ENCODE results near the gene CGB7. TPM values are rescaled to one million over a fixed set of nuclear protein-coding genes. Genes with fewer than 3 reads are reported as not detected.
"Not testable (repeated sequence)": the region's sequence is repeated elsewhere in the genome, so short reads cannot be mapped to it uniquely, and the experiment has no call there.

Gene CGB7
- total and polyA plus RNA-seq, 2 donors (not counting 3 experiments of a cell fraction or from before 2014, with no cell fraction given), result 0.41 to 0.42 TPM

DNA sequence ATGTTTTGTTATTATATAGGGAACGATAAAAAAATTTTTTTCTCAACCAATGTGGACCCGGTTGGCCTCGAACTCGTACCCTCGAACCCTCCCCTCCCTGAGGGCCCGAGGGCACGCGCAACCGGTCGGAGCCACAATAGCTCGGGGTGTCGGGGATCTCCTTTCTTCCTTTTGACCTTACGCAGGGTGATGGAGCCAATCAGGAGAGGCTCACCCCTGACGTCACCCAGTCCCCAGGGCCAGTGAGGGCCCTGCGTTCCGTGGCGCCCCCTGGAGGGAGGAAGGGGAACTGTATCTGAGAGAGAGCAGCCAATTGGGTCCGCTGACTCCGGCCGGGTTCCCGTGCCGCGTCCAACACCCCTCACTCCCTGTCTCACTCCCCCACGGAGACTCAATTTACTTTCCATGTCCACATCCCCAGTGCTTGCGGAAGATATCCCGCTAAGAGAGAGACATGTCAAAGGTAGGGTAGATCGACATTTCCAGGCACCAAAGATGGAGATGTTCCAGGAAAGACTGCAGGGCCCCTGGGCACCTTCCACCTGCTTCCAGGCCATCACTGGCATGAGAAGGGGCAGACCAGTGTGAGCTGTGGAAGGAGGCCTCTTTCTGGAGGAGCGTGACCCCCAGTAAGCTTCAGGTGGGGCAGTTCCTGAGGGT lies 25.8 kb downstream of the CGB7 start, which contains the start of gene CGB2:
TSS of gene CGB2 (plus strand) at position 249 of the 660 bp plus-strand sequence. CDS start at position 455, 206 bp downstream.
- H3K27me3 ChIP-seq (ENCODE audit: control insufficient read depth in 2 of 2, insufficient read depth in 2 of 2, low read length in 2 of 2); H3K4me3 ChIP-seq (replicated peaks in 1 of 3; ENCODE audit: insufficient read depth in 1 of 3, low read depth in 1 of 3, low read length in 3 of 3); intact Hi-C loops (cut with micrococcal nuclease); H3K9ac ChIP-seq (replicated peaks; ENCODE audit: extremely low read depth, insufficient read depth, low read length); H3K9me1 ChIP-seq (replicated peaks; ENCODE audit: control insufficient read depth, extremely low read depth, insufficient read depth, low read length); BruUV-seq (replicated peaks); POLR2A ChIA-PET; H3K27ac ChIP-seq (ENCODE audit: insufficient read depth, low read depth, low read length); FAIRE-seq; DNase-seq (ENCODE audit: low read depth, low spot score); dilution Hi-C loops (cut with MboI; ENCODE audit: extremely low pct_ligation_motif_present, low sequenced_read_pairs); H3K4me2 ChIP-seq (ENCODE audit: insufficient read depth, low read length); H4K20me1 ChIP-seq (replicated peaks; ENCODE audit: control insufficient read depth, extremely low read depth, insufficient read depth, low read length); H3K4me1 ChIP-seq (ENCODE audit: control insufficient read depth, extremely low read depth, insufficient read depth, low read length); H3K9me3 ChIP-seq (replicated peaks; ENCODE audit: control insufficient read depth, insufficient read depth, low read length); H2AFZ ChIP-seq (ENCODE audit: low read depth, low read length); H3K79me2 ChIP-seq (ENCODE audit: control insufficient read depth, insufficient read depth, low read length); H3K36me3 ChIP-seq (ENCODE audit: control insufficient read depth in 2 of 2, extremely low read depth in 1 of 2, insufficient read depth in 2 of 2, low read length in 2 of 2): not testable (repeated sequence)
- CTCF ChIA-PET, result interaction anchor here (1.0 kb wide), 1 partner anchor 12 kb away, joined by 3 read pairs; no protein-coding TSS in a partner anchor
- TF ChIP-seq CTCF (IDR thresholded peaks at IDR 0.05; ENCODE audit: extremely low read depth in 1 of 2, insufficient read depth in 1 of 2, low read depth in 1 of 2, low read length in 2 of 2), result peak; percentile 27 to 31

- H4K20me1 ChIP-seq (replicated peaks; ENCODE audit: control insufficient read depth, extremely low read depth, insufficient read depth, low read length); H3K79me2 ChIP-seq (ENCODE audit: control insufficient read depth, insufficient read depth, low read length); H3K27me3 ChIP-seq (ENCODE audit: control insufficient read depth in 2 of 2, insufficient read depth in 2 of 2, low read length in 2 of 2); H3K9me3 ChIP-seq (replicated peaks; ENCODE audit: control insufficient read depth, insufficient read depth, low read length); H3K4me3 ChIP-seq (replicated peaks in 1 of 3; ENCODE audit: insufficient read depth in 1 of 3, low read depth in 1 of 3, low read length in 3 of 3); dilution Hi-C loops (cut with MboI; ENCODE audit: extremely low pct_ligation_motif_present, low sequenced_read_pairs); BruUV-seq (replicated peaks); H3K27ac ChIP-seq (ENCODE audit: insufficient read depth, low read depth, low read length); FAIRE-seq; H3K36me3 ChIP-seq (ENCODE audit: control insufficient read depth in 2 of 2, extremely low read depth in 1 of 2, insufficient read depth in 2 of 2, low read length in 2 of 2); H3K9me1 ChIP-seq (replicated peaks; ENCODE audit: control insufficient read depth, extremely low read depth, insufficient read depth, low read length); intact Hi-C loops (cut with micrococcal nuclease); CTCF ChIA-PET; H2AFZ ChIP-seq (ENCODE audit: low read depth, low read length); DNase-seq (ENCODE audit: low read depth, low spot score); H3K4me1 ChIP-seq (ENCODE audit: control insufficient read depth, extremely low read depth, insufficient read depth, low read length); POLR2A ChIA-PET; H3K4me2 ChIP-seq (ENCODE audit: insufficient read depth, low read length); H3K9ac ChIP-seq (replicated peaks; ENCODE audit: extremely low read depth, insufficient read depth, low read length): not testable (repeated sequence)
Measured at GRCh38 chr19:49030323-49030722, 27.2 kb downstream of the CGB7 start.

- H3K79me2 ChIP-seq (ENCODE audit: control insufficient read depth, insufficient read depth, low read length); H3K27ac ChIP-seq (ENCODE audit: insufficient read depth, low read depth, low read length); H3K4me1 ChIP-seq (ENCODE audit: control insufficient read depth, extremely low read depth, insufficient read depth, low read length); DNase-seq (ENCODE audit: low read depth, low spot score); H3K4me3 ChIP-seq (replicated peaks in 1 of 3; ENCODE audit: insufficient read depth in 1 of 3, low read depth in 1 of 3, low read length in 3 of 3); H2AFZ ChIP-seq (ENCODE audit: low read depth, low read length); H3K4me2 ChIP-seq (ENCODE audit: insufficient read depth, low read length); H3K36me3 ChIP-seq (ENCODE audit: control insufficient read depth in 2 of 2, extremely low read depth in 1 of 2, insufficient read depth in 2 of 2, low read length in 2 of 2); H3K9ac ChIP-seq (replicated peaks; ENCODE audit: extremely low read depth, insufficient read depth, low read length); dilution Hi-C loops (cut with MboI; ENCODE audit: extremely low pct_ligation_motif_present, low sequenced_read_pairs); FAIRE-seq; H3K27me3 ChIP-seq (ENCODE audit: control insufficient read depth in 2 of 2, insufficient read depth in 2 of 2, low read length in 2 of 2); H3K9me3 ChIP-seq (replicated peaks; ENCODE audit: control insufficient read depth, insufficient read depth, low read length); H4K20me1 ChIP-seq (replicated peaks; ENCODE audit: control insufficient read depth, extremely low read depth, insufficient read depth, low read length); H3K9me1 ChIP-seq (replicated peaks; ENCODE audit: control insufficient read depth, extremely low read depth, insufficient read depth, low read length); POLR2A ChIA-PET; BruUV-seq (replicated peaks); CTCF ChIA-PET; intact Hi-C loops (cut with micrococcal nuclease): not testable (repeated sequence)
Measured at GRCh38 chr19:49029749-49030148, 27.8 kb downstream of the CGB7 start.

Measured in endothelial cell of umbilical vein (primary cell).